ENCODE measurements around the gene SURF6.
"Not testable (repeated sequence)": the region's sequence is repeated elsewhere in the genome, so short reads cannot be mapped to it uniquely, and the experiment has no call there.

Gene SURF6

DNA sequence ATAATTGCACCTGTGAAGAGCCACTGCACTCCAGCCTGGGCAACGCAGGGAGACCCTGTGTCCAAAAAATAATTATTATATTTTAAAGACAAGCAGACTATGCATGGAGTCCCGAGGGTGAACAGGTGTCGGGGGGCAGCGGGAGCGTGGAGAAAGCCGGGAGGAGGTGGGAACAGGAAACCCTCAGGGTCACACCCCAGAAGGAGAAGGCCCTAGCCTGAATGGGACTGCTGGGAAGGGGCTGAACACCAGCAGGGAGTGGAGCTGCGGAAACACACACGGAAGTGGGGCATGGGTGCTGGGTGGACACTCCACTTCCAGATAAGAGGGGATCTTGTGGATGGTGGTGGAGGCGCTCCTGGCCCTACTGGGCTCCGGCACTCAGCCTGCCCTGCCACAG is 12.8 kb downstream of the SURF6 start:
- DNase-seq: no peak

DNA sequence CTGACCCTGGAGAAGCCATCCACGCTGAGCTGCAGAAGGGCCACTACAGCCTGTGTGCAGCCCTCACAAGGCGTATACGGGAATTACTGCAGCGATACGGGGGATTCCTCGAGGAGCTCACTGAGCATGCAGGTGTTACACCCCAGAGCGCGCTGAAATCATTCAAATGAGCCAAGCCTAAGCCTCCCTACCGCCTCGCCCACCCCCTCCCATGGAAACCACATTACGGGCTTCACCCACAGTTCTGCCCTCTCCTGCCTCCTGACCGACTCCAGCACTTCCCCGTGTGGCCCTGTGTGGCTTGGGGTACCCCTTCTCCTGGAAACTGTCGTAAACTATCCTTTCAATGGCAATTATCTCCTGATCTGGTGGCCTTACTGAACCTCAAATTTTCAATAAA is 13.3 kb downstream of the SURF6 start:
- no peak for DNase-seq

- no peak for DNase-seq
These were observed 14.5 kb downstream of the SURF6 start for GRCh38 chr9:133321411-133321935.

- no peak for DNase-seq
These were observed 15.5 kb downstream of the SURF6 start for GRCh38 chr9:133320421-133320881.

DNA sequence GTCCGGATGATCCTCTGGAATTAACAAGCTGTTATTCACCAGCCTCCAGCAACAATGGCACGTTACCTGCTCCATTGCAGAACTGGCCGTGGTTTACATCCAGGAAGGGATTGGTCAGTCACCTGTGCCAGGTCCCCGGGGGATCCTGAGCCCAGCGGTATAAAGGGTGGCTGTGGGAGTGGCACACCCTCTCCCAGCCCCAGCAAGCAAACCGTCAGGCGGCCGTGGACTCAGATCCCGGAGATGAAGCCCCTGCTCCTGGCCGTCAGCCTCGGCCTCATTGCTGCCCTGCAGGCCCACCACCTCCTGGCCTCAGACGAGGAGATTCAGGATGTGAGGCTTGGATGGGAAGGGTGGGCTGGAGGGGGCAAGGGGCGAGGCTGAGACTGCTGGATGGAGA is 18.4 kb downstream of the SURF6 start:
- not testable (repeated sequence) for DNase-seq

DNA sequence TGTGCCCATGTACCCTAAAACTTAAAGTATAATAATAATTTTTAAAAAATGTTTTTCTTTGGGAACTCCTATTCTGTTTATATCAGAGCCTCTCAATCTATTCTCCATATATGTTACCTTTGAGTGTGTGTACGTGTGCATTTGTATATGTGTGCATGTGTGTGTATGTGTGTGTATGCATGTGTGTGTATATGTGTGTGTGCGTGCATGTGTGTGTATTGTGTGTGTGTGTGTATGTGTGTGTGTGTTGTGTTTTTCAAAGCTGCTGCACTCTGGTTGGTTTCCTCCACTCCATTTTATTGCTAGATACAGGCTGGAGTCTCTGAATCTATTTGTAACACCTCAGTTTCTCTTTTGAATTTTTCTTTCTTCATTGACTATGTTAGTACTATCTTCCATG is 20.0 kb downstream of the SURF6 start:
- no peak for DNase-seq

- DNase-seq: no peak
These were observed 26.4 kb downstream of the SURF6 start for GRCh38 chr9:133309608-133310007.

DNA sequence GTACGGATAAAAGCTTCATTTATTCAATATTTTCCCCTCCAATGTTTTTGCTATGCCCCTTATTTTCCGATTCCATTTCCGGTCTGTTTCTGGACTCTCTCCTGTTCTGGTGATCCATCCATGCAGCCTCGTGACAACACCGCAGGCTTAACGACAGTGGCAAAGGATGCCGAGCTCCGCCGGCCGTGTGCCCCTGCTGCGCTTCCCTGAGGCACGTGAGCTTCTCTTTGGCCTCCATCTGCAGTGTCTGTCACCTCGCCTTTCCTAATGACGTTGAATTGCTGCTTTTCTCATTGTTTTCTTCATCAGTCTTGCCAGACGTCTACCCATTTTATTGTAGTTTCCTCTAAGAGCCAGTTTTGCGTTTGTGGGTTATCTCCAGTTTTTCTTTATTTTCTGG is 28.7 kb downstream of the SURF6 start:
- no peak for DNase-seq

GRCh38 chr9:133306242-133307204 is 29.5 kb downstream of the SURF6 start:
- no peak for DNase-seq

DNA sequence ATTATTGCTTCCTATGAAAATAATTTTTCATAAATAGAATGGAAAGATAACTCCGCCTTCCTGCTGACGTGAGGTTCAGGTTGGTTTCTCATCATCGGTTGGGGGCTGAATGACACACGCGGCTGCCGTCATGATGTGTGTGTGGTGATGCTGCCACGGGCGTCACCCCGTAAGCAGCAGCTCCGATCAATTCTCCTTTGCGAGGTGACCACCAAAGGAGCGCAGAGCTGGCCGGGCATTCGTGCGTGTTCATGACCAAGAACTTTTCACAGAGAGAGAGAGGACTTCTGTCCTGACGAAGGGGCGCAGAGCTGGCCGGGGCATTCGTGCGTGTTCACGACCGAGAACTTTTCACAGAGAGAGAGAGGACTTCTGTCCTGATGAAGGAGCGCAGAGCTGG is 30.3 kb downstream of the SURF6 start:
- no peak for DNase-seq

GRCh38 chr9:133304477-133305377 is 31.3 kb downstream of the SURF6 start:
- no peak for DNase-seq

DNA sequence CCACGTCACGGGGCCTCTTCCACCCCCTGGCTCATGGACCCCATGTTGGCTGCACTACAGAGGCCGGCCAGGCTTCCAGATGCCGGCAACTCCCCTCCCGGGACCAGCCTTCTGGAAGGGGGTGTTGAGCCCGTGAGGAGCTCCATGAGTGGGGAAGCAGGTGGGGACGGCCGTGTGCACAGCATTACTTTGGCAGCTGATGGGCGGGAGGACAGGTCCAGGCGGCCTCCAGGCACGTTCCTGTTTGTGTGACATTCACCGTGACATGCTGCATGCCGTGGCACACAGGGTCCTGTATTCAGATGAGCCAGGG is 31.9 kb downstream of the SURF6 start:
- DNase-seq: no peak

DNA sequence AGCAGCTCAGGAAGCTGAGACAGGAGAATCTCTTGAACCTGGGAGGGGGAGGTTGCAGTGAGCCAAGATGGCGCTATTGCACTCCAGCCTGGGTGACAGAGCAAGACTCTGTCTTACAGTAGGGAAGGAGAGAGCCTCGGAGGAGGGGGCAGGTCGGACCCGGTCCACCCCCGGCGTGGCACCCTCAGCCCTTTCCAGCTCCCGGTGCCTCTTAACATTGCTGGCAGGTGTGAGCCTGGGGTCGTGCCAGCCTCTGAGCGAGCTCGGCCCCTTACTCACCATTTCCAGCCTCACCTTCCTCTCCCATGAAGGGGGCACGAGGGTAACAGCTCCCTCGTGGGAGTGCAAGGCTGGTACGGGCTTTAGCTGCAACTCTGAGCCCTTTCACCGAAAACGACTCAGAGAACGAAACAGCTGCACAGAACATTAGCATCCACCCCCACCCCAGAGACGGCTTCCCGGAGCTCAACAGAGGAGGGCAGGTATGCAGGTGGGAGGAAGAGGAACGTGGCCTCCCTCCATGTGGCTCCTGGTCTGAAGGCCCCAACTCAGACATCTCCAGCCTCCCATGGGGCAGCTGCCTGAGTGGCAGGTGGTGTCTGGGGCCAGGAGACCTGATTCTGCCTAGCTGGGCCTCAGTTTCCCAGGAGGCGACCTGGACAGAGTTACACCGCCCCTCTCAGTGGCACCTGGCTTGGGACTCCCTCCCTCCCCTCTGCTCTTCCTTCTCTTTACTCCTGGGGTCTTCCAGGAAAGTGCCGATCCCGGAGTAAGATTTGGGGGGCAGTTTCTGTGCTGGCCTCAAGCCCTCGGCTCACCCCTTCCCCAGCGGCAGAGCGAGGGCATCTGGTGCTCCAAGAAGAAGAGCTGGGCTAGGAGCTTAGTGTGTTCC is 32.5 kb downstream of the SURF6 start:
- DNase-seq: no peak

- no peak for DNase-seq
These were observed 34.4 kb downstream of the SURF6 start for GRCh38 chr9:133301253-133302230.

- not testable (repeated sequence) for DNase-seq
These were observed 36.0 kb downstream of the SURF6 start for GRCh38 chr9:133299996-133300395.

DNA sequence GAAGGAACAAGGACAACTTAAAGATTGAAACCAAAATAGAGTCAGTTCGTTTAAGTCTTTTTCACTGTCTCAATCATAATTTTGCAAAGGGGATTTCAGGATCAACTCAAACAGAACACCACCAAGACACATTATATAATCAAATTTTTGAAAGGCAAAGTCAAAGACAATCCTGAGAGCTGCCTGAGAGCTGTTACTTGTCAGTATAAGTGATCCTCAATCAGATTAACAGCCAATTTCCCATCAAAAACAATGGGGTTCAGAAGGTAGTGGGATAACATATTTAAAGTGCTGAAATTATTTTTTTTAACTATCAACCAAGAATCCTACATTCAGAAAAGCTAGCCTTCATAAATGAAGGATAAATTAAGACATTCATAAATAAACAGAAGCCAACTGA is 41.7 kb downstream of the SURF6 start:
- DNase-seq: no peak

- DNase-seq: no peak
These were observed 45.2 kb downstream of the SURF6 start for GRCh38 chr9:133290751-133291302.

DNA sequence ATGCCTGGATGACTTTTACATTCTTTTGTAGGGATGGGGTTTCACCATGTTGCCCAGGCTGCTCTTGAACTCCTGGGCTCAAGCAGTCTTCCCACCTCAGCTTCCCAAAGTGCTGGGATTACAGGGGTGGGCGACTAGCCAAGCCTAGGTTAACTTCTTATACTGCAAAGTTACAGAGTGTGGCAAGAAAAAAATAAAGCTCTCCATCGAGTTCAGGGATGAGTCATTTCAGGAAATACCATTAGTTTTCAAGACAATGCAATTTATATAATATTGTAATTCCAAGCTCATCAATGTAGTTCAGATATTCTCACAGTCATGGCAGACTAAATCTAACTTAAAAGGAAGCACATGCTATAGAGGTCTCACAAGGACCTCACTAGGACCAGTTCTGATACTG is 49.5 kb downstream of the SURF6 start:
- no peak for DNase-seq

GRCh38 chr9:133285252-133285775 is 50.7 kb downstream of the SURF6 start:
- DNase-seq: no peak

DNA sequence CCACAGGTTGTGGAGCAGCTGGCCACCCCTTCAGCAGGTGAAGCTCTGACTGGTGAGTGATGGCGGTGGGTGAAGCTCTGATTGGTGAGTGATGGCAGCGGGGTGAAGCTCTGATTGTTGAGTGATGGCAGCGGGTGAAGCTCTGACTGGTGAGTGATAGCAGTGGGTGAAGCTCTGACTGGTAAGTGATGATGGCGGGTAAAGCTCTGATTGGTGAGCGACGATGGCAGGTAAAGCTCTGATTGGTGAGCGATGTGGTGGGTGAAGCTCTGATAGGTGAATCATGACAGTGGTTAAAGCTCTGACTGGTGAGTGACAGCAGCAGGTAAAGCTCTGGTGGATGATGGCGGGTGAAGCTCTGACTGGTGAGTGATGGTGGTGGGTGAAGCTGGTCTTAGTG is 51.6 kb downstream of the SURF6 start:
- no peak for DNase-seq
